Activated CD4-positive, alpha-beta memory T cell treated with anti-CD3 and anti-CD28 coated beads for 36 hours (primary cell): Measurements from ENCODE around the gene ME2. TPM values are rescaled to one million over a fixed set of nuclear protein-coding genes. Genes with fewer than 3 reads are reported as not detected.

Source experiments
- CTCF ChIA-PET: fragments of 350-600 bp; sonication (Branson Sonifier 250); formaldehyde crosslinking; loops from one replicate; lab custom pipeline; 2021; ENCODE audit warnings: antibody characterized with exemption, inconsistent platforms; lab: Charles Lee
- POLR2A ChIA-PET: fragments of 350-600 bp; sonication (Branson Sonifier 250); formaldehyde crosslinking; loops from one replicate; lab custom pipeline; 2021; ENCODE audit warnings: antibody characterized with exemption; lab: Charles Lee
- DNase-seq: peaks from one replicate; pipeline ENCODE4 v3.0.0-alpha.2; 2020
- H3K27ac Mint-ChIP-seq: one replicate; pipeline ENCODE4 v1.8.0; 2021; ENCODE audit warnings: mixed read lengths
- H3K27me3 Mint-ChIP-seq: one replicate; pipeline ENCODE4 v1.8.0; 2021; ENCODE audit warnings: mixed read lengths
- H3K36me3 Mint-ChIP-seq: one replicate; pipeline ENCODE4 v1.8.0; 2021; ENCODE audit warnings: mixed read lengths
- H3K4me1 Mint-ChIP-seq: one replicate; pipeline ENCODE4 v1.8.0; 2021; ENCODE audit warnings: low read depth, mixed read lengths
- H3K4me3 Mint-ChIP-seq: one replicate; pipeline ENCODE4 v1.8.0; 2021; ENCODE audit warnings: mild to moderate bottlenecking, mixed read lengths
- H3K9me3 Mint-ChIP-seq: one replicate; pipeline ENCODE4 v1.8.0; 2021; ENCODE audit warnings: mixed read lengths
- intact Hi-C: fragments of 100-400 bp; cut with micrococcal nuclease; formaldehyde crosslinking; loops from one replicate; pipeline ENCODE4 v1.15.1; 2023
- total RNA-seq, 2 experiments: library from RNA; stranded (reverse); gene quantifications; one replicate each; pipeline ENCODE4 v1.2.3, GENCODE V29; 2021

Gene ME2
- total RNA-seq, 2 experiments from 2014 or later, result 111 to 115 TPM

- H3K36me3 Mint-ChIP-seq, result peaks cover 24% of the 10 kb centered on the region
- DNase-seq, result peak; percentile 36
- H3K4me1 Mint-ChIP-seq, result peaks cover 27% of the 10 kb centered on the region
- peaks cover 4% of the 10 kb centered on the region for H3K9me3 Mint-ChIP-seq
- CTCF ChIA-PET, result interaction anchor here (1.5 kb wide), 1 partner anchor 165 kb away, joined by 3 read pairs; no protein-coding TSS in a partner anchor
- H3K27me3 Mint-ChIP-seq, result no peaks in the 10 kb centered on the region
- H3K4me3 Mint-ChIP-seq, result no peak overlapping the region
- POLR2A ChIA-PET, result interaction anchor here (1.0 to 1.2 kb wide), 2 partner anchors 8 to 143 kb away, joined by 3 read pairs; partner anchors contain the start of genes ME2 and SMAD4
- H3K27ac Mint-ChIP-seq, result peak overlapping the region; percentile 31
- intact Hi-C loops, result loop anchor here (2.0 kb wide), 1 partner anchor 14 kb away; no protein-coding TSS in a partner anchor
These were observed 8.0 kb downstream of the ME2 start for GRCh38 chr18:50886929-50887328.

GRCh38 chr18:50895350-50896045, 16.6 kb downstream of the ME2 start:
- Mint-ChIP-seq H3K27ac (no peak overlapping the region), H3K9me3 (peaks cover 9% of the 10 kb centered on the region), H3K36me3 (peaks cover 38% of the 10 kb centered on the region), H3K4me1 (peaks cover 24% of the 10 kb centered on the region), H3K27me3 (no peaks in the 10 kb centered on the region), H3K4me3 (no peak overlapping the region)
- intact Hi-C loops, result no loop called here
- POLR2A ChIA-PET, result interaction anchor here (0.6 to 0.8 kb wide), 2 partner anchors 20 to 464 kb away, joined by 3 to 4 read pairs; no protein-coding TSS in a partner anchor
- CTCF ChIA-PET, result no interaction called here
- DNase-seq, result no peak

DNA sequence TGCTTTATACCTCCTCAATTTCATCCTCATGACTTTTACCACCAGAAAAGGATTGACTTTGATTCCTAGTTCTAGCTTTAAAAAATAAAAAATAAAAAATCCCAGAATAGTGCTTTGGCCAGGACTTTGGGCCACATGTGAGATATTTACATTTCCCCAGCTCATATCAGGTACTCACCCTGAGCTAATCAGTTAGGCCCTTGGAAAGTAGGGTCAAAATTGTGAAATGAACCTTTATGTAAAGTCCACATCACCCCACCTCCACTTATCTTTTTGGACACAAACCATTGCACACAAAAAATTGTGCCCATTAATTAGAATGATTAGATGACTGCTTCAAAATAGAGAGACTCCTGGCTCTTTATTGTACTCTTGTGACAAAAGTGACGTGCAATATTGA, 17.2 kb downstream of the ME2 start:
- peaks cover 38% of the 10 kb centered on the region for H3K36me3 Mint-ChIP-seq
- H3K27me3 Mint-ChIP-seq, result no peaks in the 10 kb centered on the region
- no peak overlapping the region for H3K4me3 Mint-ChIP-seq
- CTCF ChIA-PET, result no interaction called here
- POLR2A ChIA-PET, result no interaction called here
- intact Hi-C loops, result no loop called here
- no peak overlapping the region for H3K27ac Mint-ChIP-seq
- H3K4me1 Mint-ChIP-seq, result peaks cover 29% of the 10 kb centered on the region
- no peak for DNase-seq
- peaks cover 9% of the 10 kb centered on the region for H3K9me3 Mint-ChIP-seq

DNA sequence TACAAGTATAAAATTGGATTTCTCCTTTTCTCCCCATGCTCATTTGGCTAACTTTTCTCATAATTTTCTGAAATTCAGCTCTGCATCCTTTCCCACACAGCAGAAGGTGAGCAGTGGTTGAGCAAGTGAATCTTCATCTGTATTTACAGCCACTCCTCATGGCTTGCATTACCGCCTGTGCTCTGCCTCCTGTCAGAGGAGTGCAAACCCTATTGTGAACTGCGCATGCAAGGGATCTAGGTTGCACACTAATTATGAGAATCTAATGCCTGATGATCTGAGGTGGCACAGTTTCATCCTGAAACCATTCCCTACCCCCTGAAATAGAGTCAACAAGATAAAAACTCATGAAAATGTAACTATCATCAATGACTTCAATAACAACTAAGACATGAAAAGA, 20.0 kb downstream of the ME2 start:
- CTCF ChIA-PET, result no interaction called here
- Mint-ChIP-seq H3K27me3 (no peaks in the 10 kb centered on the region), H3K27ac (no peak overlapping the region), H3K4me3 (no peak overlapping the region), H3K4me1 (peaks cover 32% of the 10 kb centered on the region), H3K9me3 (peaks cover 9% of the 10 kb centered on the region), H3K36me3 (peaks cover 39% of the 10 kb centered on the region)
- intact Hi-C loops, result no loop called here
- no peak for DNase-seq
- POLR2A ChIA-PET, result no interaction called here

DNA sequence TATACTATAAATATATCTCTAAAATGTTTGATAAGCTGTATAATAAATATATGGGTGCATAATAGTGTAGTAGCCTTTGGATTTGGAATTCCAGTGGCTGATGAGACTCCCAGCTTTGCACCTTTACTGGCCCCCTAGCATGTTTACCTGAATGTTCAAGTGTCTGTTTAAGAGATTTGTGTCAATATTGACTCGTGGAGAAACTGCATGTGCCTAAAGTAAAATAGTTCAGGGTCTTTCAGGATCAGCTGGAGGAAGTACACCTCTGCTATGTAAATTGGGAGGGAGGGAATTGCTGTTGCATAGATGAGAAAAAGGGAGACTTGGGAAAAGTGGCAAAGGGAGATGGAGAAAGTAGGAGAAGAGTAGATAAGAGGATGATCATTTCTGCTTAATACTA, 23.9 kb downstream of the ME2 start:
- ChIA-PET CTCF (interaction anchor here (1.2 kb wide), 1 partner anchor 24 kb away, joined by 3 read pairs; the partner anchor contains the start of gene ME2), POLR2A (no interaction called here)
- H3K27ac Mint-ChIP-seq, result no peak overlapping the region

GRCh38 chr18:50906843-50907242, 27.9 kb downstream of the ME2 start:
- Mint-ChIP-seq H3K4me1 (peaks cover 6% of the 10 kb centered on the region), H3K27me3 (no peaks in the 10 kb centered on the region), H3K36me3 (peaks cover 36% of the 10 kb centered on the region), H3K4me3 (no peak overlapping the region), H3K9me3 (peaks cover 5% of the 10 kb centered on the region), H3K27ac (no peak overlapping the region)
- ChIA-PET CTCF (no interaction called here), POLR2A (no interaction called here)
- no peak for DNase-seq
- intact Hi-C loops, result no loop called here

More for the DNA sequence above, 23.9 kb downstream of the ME2 start:
- peaks cover 15% of the 10 kb centered on the region for H3K9me3 Mint-ChIP-seq
- H3K36me3 Mint-ChIP-seq, result peaks cover 46% of the 10 kb centered on the region
- no peaks in the 10 kb centered on the region for H3K27me3 Mint-ChIP-seq
- intact Hi-C loops, result no loop called here
- no peak for DNase-seq
- H3K4me1 Mint-ChIP-seq, result peaks cover 28% of the 10 kb centered on the region
- no peak overlapping the region for H3K4me3 Mint-ChIP-seq

DNA sequence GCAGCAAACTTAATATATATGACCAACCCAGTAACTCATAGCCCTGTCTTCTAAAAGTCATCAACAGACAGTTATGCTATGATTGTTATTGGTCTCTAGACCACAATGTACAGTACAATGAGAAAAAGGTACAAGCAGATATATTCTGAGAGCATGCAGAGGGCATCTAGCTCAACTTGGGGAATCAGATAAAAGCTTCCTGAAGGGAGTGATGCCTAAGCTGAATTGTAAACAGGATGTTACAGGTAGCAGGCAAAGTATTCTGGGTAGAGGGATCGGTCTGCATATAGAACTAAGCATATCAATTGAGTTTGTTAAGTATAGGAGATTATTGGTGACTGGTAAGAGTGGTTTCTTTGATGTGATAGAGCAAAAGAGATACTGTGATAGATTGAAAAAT, 30.3 kb downstream of the ME2 start:
- DNase-seq, result no peak
- intact Hi-C loops, result no loop called here
- Mint-ChIP-seq H3K4me1 (peaks cover 13% of the 10 kb centered on the region), H3K27me3 (no peaks in the 10 kb centered on the region), H3K36me3 (peaks cover 49% of the 10 kb centered on the region), H3K4me3 (no peak overlapping the region), H3K9me3 (peaks cover 5% of the 10 kb centered on the region), H3K27ac (no peak overlapping the region)
- CTCF ChIA-PET, result no interaction called here
- POLR2A ChIA-PET, result no interaction called here

DNA sequence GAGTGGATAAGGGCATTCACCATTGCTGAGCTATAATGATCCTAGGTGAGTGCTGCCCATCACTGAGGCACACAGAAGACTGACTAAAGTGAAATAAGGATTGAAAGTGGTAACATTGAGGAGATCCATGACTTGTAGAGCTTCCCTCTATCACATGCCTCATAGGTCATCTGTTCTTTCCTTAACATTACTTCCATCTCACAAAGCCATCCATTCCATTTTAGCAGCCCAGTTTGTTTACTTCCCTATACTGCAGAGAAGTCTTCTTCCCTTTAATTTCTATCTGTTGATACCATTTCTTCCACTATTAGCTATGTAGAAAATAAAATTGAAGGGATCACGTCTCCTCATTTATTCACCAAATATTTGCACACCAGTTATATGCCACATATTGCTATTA, 32.1 kb downstream of the ME2 start:
- H3K9me3 Mint-ChIP-seq, result peaks cover 5% of the 10 kb centered on the region
- ChIA-PET POLR2A (no interaction called here), CTCF (interaction anchor here (0.7 to 0.9 kb wide), 2 partner anchors 11 to 136 kb away, joined by 3 read pairs; no protein-coding TSS in a partner anchor)
- H3K4me3 Mint-ChIP-seq, result no peak overlapping the region
- peaks cover 22% of the 10 kb centered on the region for H3K4me1 Mint-ChIP-seq
- H3K27ac Mint-ChIP-seq, result no peak overlapping the region
- no peak for DNase-seq
- intact Hi-C loops, result no loop called here
- no peaks in the 10 kb centered on the region for H3K27me3 Mint-ChIP-seq
- peaks cover 41% of the 10 kb centered on the region for H3K36me3 Mint-ChIP-seq

DNA sequence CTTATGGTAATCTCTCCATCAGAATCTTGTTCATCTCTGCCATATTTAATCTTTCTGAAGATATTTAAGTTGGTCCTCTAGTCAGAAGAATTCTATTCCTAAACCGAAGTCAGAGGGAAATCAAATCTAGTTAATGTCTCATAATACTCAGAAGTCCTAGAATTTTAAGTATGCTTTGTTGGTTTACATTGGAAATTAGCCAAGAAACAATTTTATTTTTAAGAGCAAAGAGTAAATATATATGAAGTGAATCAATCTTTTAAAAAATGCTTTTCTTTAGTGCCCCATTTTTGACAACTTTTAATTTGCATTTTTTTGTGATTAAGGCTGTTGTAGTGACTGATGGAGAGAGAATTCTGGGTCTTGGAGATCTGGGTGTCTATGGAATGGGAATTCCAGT, 38.1 kb downstream of the ME2 start:
- H3K27me3 Mint-ChIP-seq, result no peaks in the 10 kb centered on the region
- ChIA-PET CTCF (no interaction called here), POLR2A (no interaction called here)
- DNase-seq, result no peak
- intact Hi-C loops, result loop anchor here (5.0 kb wide), 1 partner anchor 95 kb away; the partner anchor contains the start of gene MRO
- no peak overlapping the region for H3K4me3 Mint-ChIP-seq
- H3K4me1 Mint-ChIP-seq, result peaks cover 17% of the 10 kb centered on the region
- H3K9me3 Mint-ChIP-seq, result no peaks in the 10 kb centered on the region
- H3K36me3 Mint-ChIP-seq, result peaks cover 49% of the 10 kb centered on the region
- H3K27ac Mint-ChIP-seq, result peak overlapping the region; percentile 19

DNA sequence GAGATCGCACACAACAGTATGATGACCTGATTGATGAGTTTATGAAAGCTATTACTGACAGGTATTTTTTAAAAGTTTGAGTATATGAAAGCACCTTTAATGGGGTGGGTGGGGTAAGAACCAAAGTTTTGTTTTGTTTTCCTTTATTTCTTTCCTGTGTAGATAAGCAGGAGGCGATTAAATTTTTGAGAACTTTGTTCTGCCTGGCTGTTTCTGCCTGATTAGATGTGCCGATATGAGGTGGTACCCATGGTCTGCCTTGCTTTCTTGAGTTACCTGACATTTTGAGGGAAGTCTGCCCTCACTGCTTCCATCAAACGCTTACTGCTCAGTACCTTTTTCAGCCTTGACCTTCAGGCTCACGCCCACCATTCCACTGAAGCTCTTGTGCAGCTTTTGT, 39.2 kb downstream of the ME2 start:
- POLR2A ChIA-PET, result no interaction called here
- Mint-ChIP-seq H3K27me3 (no peaks in the 10 kb centered on the region), H3K27ac (no peak overlapping the region), H3K9me3 (no peaks in the 10 kb centered on the region), H3K4me3 (no peak overlapping the region), H3K36me3 (peaks cover 52% of the 10 kb centered on the region), H3K4me1 (peaks cover 17% of the 10 kb centered on the region)
- DNase-seq, result no peak
- intact Hi-C loops, result loop anchor here (5.0 kb wide), 1 partner anchor 96 kb away; the partner anchor contains the start of gene MRO
- CTCF ChIA-PET, result no interaction called here

- intact Hi-C loops, result no loop called here
- Mint-ChIP-seq H3K4me1 (no peaks in the 10 kb centered on the region), H3K4me3 (no peak overlapping the region), H3K9me3 (no peaks in the 10 kb centered on the region), H3K27me3 (no peaks in the 10 kb centered on the region), H3K27ac (no peak overlapping the region), H3K36me3 (peaks cover 56% of the 10 kb centered on the region)
- CTCF ChIA-PET, result no interaction called here
- no peak for DNase-seq
- POLR2A ChIA-PET, result no interaction called here
These were observed 45.5 kb downstream of the ME2 start for GRCh38 chr18:50924372-50924771.

- no peak for DNase-seq
- no peaks in the 10 kb centered on the region for H3K9me3 Mint-ChIP-seq
- ChIA-PET POLR2A (no interaction called here), CTCF (no interaction called here)
- H3K27me3 Mint-ChIP-seq, result no peaks in the 10 kb centered on the region
- no peak overlapping the region for H3K4me3 Mint-ChIP-seq
- no peak overlapping the region for H3K27ac Mint-ChIP-seq
- intact Hi-C loops, result no loop called here
- peaks cover 48% of the 10 kb centered on the region for H3K36me3 Mint-ChIP-seq
- H3K4me1 Mint-ChIP-seq, result no peaks in the 10 kb centered on the region
These were observed 47.6 kb downstream of the ME2 start for GRCh38 chr18:50926521-50926920.

- intact Hi-C loops, result no loop called here
- POLR2A ChIA-PET, result no interaction called here
- Mint-ChIP-seq H3K27me3 (no peaks in the 10 kb centered on the region), H3K4me3 (no peak overlapping the region), H3K27ac (no peak overlapping the region), H3K36me3 (peaks cover 38% of the 10 kb centered on the region), H3K9me3 (no peaks in the 10 kb centered on the region), H3K4me1 (no peaks in the 10 kb centered on the region)
- DNase-seq, result no peak
- CTCF ChIA-PET, result no interaction called here
These were observed 49.6 kb downstream of the ME2 start for GRCh38 chr18:50928551-50928950.
